Right hindlimb (tissue), 1 donor: ENCODE data around the gene PRICKLE1.

ENCODE experiments used
- DNase-seq: peaks from one replicate; pipeline ENCODE4 v3.0.0-alpha.2; 2018

Gene PRICKLE1

DNA sequence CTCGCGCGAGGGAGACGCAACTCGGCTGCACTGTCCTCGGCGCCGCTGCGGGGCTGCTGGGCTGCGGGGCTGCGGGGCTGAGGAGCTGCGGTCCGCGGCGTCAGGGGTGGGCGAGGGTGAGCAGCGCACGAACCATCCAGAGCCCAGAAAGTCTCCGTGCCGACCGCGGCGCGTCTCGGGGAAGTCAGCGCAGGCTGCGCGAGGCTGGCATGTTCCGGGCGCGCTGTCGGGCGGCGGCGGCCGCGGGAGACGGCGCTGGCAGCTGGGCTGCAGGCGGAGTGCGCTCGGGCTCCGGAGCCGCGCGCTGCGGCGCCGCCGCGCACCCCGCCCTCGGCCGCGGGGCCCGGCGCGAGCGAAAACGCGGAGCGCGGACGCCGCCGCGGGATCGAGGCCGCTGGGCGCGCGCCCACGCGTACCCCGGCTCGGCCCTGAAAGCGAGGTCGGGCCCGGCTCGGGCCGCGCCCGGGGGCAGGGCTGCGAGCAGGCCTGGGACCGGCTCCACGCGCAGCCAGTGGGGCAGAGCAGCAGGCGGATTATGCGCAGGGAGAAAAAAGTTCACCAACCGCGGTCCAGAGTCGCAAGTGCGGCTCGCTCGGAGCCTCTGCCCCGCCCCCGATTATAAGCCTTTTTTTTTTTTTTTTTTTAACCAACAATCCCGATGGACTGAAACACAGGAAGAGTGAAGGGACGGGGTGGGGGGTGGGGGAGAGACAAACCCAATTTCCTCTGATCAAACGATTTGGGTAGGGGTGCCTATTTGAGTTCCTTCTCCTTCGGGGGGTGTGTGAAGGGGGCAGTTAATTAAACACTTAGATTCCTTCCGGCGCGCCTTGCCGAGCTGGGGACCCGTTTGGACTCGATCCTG, at the start of gene PRICKLE1:
PRICKLE1 (minus strand) TSS at position 282 of the 865 bp plus-strand sequence. CDS start 117,230 bp downstream, outside the sequence.
- DNase-seq: peak; percentile 76

DNA sequence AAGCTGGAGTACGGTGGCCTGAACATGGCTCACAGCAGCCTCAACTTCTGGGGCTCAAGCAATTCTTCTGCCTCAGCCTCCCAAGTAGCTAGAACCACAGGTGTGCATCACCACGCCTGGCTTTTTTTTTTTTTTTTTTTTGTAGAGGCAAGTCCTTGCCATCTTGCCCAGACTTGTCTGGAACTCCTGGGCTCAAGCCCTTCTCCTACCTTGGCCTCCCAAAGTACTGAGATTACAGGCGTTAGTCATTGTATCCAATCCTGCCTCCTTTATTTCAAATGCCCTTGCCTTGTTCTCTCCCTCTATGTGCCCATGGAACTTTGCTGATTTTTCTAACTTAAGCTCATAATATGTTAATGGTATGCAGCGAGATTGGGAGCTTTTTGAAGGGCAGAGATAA, 49.2 kb upstream of the PRICKLE1 start:
- DNase-seq: no peak

DNA sequence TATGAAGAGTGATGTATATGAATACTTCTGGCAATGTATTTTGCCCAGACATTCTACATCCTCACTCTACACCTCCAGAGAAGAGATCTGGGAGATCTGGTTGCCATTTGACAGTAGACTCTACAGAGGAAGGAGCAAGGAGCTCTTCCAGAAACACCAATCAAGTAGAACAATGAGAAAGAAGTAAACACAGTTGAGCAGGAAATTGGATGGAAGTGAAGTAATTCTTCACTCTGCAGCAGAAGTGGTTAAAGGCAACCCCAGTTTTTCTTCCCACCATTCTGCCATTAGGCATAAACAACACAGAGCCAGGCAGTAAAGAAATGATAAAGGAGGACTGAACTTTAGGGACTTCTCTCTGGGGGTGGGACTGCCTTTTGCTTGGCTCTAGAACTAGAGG, 48.5 kb upstream of the PRICKLE1 start:
- DNase-seq: no peak

DNA sequence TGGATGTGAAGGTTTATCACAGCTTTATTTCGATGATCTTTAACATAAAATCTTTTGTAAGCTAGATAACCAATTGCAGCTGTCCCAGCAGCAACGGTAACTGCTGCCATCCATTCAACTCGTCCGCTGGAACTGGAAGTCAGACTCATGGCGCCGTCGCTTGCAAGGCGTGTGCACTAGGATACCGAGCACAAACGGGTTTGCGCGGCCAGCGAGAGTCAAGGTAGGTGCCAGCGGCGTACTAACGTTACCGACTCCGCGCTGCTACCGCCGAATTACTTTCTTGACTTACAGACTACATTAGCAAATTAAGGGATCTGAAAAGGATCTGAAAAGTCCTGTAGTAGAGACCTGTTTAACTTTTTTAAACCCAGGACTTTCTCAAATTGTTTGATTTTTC, 47.4 kb upstream of the PRICKLE1 start:
- DNase-seq: no peak

DNA sequence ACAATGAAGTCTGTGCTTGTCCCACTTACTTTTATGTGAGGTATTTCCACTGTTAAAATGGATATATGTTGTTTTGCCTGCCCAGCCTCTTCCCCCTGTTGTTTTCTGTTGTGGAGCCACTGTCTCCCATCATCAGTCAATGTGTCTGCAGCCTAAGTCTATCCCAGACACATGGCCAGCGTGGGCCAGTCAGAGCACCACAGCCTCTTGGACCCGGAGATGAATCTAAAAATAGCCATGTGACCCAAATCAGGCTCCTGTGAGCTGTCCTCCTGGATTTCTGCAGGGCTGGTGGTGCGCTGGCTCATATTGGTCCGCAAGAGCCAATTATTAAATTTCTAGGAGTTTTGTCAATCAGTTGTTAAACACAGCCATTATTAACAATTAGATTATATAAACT, 44.0 kb upstream of the PRICKLE1 start:
- no peak for DNase-seq

DNA sequence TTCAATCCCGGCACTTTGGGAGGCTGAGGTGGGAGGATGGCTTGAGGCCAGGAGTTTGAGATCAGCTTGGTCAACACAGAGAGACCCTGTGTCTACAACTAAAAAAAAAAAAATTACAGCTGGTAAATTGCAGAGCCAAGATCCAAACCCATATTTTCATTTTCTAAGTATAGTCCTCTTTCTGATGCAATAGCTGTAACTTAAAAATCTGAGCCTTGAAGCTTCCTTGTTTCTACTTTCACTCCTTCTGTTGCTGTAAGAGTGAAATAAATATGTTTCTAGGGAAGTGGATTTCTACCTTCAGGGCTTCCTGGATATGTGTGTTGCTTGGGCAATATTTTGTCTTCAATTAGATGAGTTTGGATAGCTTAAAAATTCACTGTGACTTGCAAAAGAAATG, 42.0 kb upstream of the PRICKLE1 start:
- DNase-seq: no peak

DNA sequence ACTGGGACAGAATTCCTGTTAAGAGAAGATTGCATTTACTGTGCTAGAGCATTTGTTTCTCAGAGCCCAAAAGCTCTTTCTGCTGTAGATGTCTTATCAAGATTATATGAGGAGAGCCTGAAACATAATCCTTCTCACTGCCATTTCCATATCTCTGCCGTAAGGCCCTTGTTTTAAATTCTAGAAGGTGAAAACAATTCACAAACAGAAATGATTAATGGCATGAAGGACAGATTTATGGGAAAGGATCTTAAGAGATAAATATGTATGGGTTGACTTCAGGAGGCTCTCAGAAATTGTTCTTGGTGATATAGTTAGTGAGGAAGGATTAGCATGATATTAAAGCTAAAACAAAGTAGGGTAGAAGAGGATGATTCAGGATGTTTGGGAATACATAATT, 40.8 kb upstream of the PRICKLE1 start:
- no peak for DNase-seq

DNA sequence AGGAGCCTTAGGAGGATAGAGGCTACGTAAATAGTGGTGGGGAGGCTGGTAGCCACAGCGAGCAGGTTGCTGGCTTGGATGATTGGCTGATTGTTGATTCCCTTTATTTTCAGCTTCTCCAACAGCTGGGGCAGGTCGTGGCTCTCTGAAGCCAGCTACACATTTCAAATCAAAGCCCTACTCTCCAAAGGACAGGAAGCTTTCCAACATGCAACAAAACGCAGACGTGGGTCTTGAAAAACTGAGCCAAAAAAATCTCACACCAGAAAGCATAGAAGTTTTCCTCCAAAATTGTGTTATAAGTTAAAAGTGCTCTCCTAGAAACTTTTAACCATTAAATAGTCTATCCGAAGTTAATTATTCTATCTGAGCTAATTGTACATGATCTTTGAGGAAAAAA, 37.6 kb upstream of the PRICKLE1 start:
- no peak for DNase-seq

DNA sequence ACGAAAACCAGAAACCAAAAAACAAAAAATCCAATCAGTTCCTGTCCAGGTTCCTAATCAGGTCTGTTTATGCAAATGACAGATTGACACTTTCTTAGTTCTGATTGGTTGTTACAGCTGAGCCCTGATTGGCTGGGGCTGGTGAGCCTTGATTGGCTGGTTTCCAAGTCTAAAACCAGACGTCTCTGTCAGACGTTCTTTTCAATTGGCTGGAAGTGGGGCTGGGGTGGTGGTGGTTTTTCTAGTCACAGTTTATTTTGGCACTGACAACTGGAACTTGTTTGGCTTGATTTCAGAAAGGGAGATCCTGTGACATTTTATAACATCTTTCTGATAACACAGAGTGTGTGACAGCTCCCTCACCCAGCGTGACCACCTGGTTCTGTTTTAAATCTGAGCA, 36.1 kb upstream of the PRICKLE1 start:
- no peak for DNase-seq

DNA sequence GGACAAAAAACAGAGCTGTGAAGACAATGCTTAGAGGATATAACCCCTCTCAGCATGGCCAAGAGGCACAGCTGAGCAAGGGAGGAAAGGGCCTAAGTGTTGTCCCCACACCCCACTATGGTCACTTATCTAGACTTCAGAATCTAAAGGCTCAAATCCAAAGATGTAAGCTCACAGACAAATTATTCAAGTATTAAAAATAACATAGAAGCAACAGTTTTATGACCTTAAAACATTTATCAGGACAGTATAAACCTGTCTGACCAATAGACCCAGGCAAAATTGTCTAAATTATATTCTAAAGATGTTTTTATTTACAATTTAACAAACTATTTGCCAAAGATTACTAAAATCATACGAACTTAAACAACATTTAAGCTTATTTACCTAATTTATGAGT, 28.1 kb upstream of the PRICKLE1 start:
- no peak for DNase-seq

DNA sequence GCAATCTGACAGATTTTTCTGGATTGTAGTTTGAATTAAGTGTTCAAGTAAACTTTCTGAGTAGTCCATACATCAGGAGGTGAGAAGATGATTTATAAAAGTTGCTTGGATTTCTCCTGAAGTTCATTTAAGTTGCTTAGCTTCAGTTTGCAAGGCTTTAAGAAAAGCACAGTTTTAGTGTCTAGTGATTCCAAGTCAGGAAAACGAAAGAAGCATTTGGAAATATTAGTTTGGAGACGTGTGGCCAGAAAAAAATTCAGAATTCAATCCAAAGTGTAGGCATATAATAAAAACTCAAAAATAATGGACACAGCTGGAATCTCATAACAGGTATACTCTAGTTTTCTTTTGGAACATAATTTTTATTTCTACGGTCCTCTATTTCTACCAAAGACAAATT, 25.5 kb upstream of the PRICKLE1 start:
- no peak for DNase-seq

DNA sequence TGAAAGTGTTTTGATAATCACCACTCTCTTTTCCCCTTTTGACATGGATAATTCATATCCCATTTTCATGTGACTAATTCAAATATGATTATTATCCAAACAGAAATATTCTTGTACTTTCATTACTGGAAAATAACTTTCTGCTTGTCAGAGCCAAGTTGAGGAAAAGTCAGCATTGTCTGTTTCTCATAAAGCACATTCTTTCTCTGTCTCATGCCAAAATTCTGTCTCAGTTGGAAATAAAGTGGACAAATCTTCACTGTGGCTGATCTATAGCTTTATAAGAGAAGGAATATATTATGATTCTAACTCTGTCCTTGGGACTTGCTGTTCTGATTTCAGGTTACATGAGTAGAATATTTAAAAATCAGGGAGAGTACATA, 22.7 kb upstream of the PRICKLE1 start:
- no peak for DNase-seq

DNA sequence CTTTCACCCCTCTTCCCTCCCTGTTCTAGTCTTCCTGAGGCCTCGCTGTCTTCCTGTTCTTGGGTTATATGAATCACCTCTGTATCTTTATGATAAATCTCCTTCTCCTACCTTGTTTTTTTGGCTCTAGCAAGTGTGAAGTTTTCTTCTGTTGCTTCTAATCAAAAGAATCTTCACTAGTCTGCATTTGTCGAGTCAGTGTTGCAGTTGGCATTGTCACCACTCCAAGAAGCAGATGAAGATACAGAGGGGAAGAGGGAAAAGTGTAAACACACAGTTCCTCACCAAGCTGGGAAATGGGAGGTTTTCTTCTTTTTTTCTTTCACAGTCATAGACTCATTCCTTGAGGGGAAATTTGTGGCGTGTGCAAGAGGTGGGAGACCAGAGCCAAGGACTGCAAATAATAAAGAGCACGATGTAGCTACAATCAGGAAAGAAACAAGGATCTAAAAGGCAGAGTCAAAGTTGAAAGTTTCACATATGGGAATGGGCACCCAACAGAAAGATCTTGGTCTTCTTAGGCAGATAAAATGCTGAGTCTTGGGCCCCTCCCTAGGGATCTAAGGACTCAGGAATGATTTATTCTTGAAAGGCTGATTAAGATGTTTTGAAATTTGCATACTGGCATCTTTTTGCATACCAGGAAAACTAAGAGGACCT, 22.2 kb upstream of the PRICKLE1 start:
- DNase-seq: no peak

DNA sequence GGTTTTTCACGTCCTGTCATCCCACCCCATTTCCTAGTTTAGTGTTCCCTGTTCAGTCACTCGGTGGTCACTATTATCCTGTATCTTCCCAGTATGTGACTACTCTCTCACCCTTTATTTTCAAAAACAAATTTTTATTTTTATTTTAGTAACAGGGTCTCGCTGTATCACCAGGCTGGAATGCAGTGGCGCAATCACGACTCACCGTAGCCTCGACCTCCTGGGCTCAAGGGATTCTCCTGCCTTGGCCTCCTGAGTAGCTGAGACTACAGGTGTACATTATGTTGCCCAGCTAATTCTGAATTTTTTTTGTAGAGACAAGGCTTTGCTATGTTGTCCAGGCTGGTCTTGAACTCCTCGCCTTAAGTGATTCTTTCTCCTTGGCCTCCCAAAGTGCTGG, 20.1 kb upstream of the PRICKLE1 start:
- DNase-seq: no peak

DNA sequence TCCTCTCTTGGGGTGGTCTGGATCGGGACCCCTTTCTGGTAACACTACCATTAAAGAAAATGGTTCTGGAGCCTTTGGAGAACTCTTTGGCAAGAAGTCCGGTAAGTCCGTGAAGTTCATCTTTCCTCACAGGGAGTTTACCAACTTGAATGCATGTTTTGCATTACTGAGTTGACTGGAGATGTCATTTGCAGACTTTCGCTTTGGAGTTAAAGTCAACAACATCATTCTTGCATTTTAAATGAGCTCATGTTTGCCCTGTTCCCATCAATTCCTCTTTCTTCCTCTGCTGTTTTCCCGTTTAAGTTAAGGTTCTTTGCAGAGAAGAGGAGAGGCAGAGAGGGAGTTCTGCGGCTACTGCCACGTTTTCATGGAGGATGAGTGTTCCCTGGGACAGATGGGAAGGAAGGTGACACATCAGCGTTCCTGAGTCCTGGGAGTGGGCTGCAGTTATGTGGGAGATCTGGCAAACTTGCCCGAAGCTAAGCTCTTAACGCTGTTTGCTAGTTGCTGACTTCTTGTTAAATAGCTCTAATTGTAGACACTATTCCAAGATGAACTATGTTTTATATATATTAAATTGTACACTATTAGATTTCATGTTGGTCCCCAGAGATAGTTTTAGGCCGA, 18.8 kb upstream of the PRICKLE1 start:
- no peak for DNase-seq

DNA sequence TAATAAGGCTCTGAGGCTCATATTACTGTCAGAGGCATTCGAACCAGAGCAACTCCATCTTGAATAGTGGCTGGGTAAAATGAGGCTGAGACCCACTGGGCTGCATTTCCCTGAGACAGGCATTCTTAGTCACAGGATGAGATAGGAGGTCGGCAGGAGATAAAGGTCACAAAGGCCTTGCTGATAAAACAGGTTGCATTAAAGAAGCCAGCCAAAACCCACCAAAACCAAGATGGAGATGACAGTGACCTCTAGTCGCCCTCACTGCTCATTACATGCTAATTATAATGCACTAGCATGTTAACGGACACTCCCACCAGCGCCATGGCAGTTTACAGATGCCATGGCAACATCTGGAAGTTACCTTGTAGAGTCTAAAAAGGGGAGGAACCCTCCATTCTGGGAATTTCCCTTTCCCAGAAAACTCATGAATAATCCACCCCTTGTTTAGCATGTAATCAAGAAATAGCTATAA, 18.1 kb upstream of the PRICKLE1 start:
- DNase-seq: no peak

DNA sequence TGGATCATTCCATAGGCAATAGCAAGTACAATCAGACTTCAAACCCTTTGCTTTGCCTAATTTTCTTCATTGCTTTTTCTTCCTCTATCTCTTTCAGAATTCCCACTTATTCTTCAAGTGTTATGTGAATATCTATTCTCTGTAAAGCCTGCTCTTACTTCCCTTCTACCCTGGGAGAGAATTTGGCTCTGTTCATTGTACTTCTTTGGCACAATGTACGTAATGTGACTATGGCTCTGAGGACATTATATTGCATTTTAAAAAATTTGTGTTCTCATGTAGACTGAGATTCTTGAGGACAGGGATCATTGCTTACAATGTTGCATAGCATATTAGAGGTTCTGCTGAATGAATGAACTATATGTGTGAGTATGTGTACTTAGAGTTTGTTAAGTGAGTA, 16.9 kb upstream of the PRICKLE1 start:
- DNase-seq: no peak

DNA sequence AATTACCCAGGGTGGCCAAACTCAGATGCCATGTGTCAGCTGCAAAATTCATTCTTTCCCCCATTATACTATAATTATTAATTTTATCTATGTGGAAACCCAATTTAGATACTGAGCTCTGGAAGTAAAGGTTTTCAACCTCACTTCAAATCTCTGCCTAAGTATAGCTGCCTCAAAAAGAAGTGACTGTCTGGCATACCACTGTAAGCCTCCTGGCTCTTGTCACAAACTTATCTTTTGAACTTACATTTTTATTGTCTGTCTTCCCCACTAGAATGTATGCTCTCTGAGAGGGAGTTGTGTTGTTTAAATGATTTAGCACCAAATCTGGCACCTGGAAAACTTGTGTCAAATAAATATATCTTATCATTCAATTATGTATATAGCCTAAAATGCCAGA, 16.1 kb upstream of the PRICKLE1 start:
- DNase-seq: no peak

DNA sequence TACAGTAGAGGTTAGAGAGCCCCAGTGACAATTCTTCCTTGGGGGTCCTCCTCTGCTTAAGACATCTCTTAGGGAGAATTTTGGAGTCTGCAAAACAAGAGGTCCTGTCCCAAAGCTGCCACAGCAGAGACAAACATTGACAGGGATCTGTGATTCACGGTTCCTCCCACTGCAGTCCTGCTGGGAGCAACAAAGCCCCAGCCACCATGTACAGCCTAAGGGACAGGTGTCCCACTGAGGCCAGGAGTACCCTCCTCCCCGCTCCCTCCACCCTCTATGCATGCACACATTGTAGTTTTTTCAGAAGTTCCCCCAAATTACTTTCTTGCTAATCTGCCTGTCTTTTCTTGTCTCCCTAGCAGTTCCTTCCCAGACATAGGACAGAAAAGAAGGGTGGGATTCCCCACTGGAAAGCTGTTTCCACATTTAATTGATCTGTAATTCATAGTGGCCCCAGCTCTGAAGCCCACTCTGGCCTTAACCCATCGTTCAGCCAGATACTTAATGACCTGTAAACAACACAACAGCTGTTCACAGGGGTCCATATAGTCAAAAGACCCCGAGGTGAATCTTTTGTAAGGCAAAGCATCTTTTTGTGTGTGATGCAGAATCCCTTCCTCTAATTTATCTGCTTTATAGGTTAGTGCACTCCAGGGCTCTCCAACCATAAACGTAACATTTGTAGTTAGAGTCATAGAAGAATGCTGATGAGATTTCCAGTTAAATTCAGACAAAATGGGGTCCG, 13.9 kb upstream of the PRICKLE1 start:
- DNase-seq: no peak

DNA sequence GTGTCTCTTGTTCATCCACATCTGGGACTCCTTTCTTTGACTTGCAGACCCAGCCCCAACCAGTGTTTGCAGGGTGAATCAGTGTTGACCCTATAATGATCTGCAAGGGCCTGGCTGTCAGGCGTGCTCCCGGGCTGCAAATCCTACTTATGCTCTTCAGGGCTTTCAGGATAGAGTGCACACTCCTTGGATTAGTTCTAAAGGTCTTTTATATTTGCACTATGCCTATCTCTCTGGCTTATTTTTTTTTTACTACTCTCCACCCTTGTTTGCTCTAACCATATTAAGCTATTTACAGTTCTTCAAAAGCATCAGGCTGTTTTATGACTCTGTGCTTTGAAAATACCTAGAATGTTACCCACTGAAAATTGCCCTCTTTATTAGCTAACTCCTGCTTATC, 4.3 kb upstream of the PRICKLE1 start:
- no peak for DNase-seq

DNA sequence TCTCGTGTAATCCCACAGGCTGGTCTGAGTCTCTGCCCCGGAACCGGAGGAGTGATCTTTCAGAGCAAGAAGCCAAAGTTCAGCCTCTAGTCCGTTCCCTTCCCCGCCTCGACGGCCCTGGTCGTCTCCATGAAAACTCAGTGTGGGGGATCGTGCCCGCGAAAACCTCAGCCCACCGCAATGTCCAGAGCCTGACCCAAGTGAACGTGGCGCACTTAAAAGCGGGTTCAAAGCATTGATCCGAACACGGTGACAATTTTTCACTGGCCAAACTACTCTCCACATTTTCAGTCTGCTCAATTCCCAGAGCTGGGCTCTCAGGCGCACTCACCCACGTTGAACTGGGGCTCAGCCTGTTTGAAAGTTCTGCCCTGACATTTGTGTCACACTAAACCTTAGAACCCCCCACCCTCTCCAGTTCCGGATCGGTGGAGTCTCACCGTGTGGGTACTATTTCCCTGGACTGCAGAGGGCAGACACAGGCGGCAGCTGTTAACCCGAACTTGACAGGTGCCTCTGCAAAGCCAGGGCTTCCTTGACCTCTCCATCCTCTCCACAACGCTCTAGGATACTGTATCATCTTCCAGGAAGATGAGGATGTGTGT, 886 bp upstream of the PRICKLE1 start:
- peak; percentile 47 for DNase-seq
